Fibroblast of lung (primary cell): ENCODE data around the gene DUSP7.

Experiments
- CTCF ChIP-seq, 2 donors: IDR thresholded peaks in 1 of 2; conservative IDR thresholded peaks in 1 of 2; 1 replicate in 1 of 2; 2 replicates in 1 of 2; pipeline ENCODE4 v1.5.1; 2011 to 2012; ENCODE audit warnings: low read length in 2 of 2, control low read depth in 1 of 2, inconsistent platforms in 1 of 2, low read depth in 1 of 2, mild to moderate bottlenecking in 1 of 2
- EZH2 ChIP-seq: IDR thresholded peaks from 2 replicates; pipeline ENCODE4 v1.5.1; 2012; ENCODE audit warnings: low read length, control low read depth, mild to moderate bottlenecking; ENCODE audit errors: missing control alignments

- TF ChIP-seq CTCF (conservative IDR thresholded peaks at IDR 0.05 in 1 of 2, IDR thresholded peaks at IDR 0.05 in 1 of 2; ENCODE audit: low read depth in 1 of 2, low read length in 2 of 2) (no peak), EZH2 (no peak)
Measured at GRCh38 chr3:52093756-52094545, 37.6 kb upstream of the DUSP7 start.
